HAP-1 (cell line): Measurements from ENCODE around the gene ARPP21.

Source experiments
- DNase-seq, 2 experiments: peaks; one replicate each; pipeline ENCODE4 v3.0.0-alpha.2; 2016 to 2020; ENCODE audit warnings: low spot score in 2 of 2
- H3K27me3 ChIP-seq: fragments of 250-450 bp; sonication (Bioruptor Pico); 2 replicates; pipeline ENCODE4 v1.5.1; 2020; ENCODE audit warnings: low read depth, mild to moderate bottlenecking, moderate library complexity
- H3K36me3 ChIP-seq: fragments of 250-450 bp; sonication (Bioruptor Pico); replicated peaks from 2 replicates; pipeline ENCODE4 v1.5.1; 2020; ENCODE audit warnings: mild to moderate bottlenecking
- H3K4me1 ChIP-seq: fragments of 250-450 bp; sonication (Bioruptor Pico); 2 replicates; pipeline ENCODE4 v1.5.1; 2020; ENCODE audit warnings: mild to moderate bottlenecking
- H3K4me3 ChIP-seq: fragments of 250-450 bp; sonication (Bioruptor Pico); 2 replicates; pipeline ENCODE4 v1.5.1; 2020; ENCODE audit warnings: mild to moderate bottlenecking, moderate library complexity
- H3K9me3 ChIP-seq: fragments of 250-450 bp; sonication (Bioruptor Pico); 2 replicates; pipeline ENCODE4 v1.5.1; 2020; ENCODE audit warnings: mild to moderate bottlenecking, moderate library complexity
- in situ Hi-C: fragments of 300-500 bp; cut with MboI; formaldehyde crosslinking; loops from 3 replicates; pipeline ENCODE4 v1.14.3; 2020; ENCODE audit warnings: low sequenced_read_pairs, inconsistent platforms, mixed read lengths

Gene ARPP21

DNA sequence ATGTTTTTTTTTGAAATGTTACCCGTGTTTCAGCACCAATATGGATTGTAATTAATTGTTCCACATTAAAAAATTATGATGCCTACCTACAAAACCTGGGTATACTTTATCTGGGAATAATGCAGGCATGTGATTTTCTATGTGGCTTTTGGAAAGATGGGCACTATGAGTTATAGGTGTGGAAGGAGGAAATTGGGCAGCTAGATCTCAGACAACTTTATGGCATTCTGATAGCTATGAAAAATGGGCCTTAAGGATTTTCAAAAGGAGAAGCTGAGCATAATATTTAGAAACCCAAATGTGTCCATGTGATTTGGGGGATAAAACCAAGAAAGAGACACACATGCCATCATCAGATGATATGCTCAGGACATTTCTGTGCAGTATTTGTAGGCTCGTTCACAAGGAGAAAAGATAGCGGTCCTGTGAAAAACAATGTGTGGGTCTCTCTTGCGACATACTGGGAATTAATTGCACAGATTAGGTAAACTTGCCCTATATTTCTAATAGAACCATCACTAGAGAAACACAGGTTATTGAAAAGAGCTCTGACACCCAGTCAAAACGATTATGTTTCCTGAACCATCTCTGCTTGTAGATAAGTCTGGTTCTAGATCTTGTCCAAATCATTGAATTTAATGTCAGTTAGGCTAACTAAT is 35.3 kb downstream of the ARPP21 start:
- H3K4me1 ChIP-seq: no peaks in the 10 kb centered on the region
- no peak overlapping the region for H3K4me3 ChIP-seq
- H3K9me3 ChIP-seq: no peaks in the 10 kb centered on the region
- peaks cover 6% of the 10 kb centered on the region; the same call in 1 of the 2 replicates for H3K27me3 ChIP-seq
- DNase-seq: no peak
- in situ Hi-C loops: no loop called here
- no peaks in the 10 kb centered on the region for H3K36me3 ChIP-seq

DNA sequence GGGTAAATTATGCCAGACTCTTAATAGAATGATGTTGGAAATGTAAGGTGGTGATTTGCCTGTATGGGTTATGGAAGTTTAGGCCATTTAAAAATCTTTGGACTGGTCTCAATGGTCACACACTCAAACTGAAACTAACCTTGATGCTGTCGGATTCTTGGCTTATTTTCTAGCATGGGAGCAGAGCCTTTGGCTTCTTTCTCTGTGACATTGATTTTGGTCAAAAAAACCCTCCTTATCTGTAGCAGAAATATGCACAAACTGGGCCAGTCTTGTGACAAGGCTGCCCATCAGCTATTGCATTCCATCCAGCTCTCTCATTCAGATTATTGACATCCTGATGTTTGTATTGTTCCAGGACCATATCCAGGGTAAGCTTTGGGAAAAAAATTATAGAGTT is 35.9 kb downstream of the ARPP21 start:
- DNase-seq: no peak
- Histone ChIP-seq H3K36me3 (no peaks in the 10 kb centered on the region), H3K4me3 (no peak overlapping the region), H3K27me3 (peaks cover 10% of the 10 kb centered on the region), H3K9me3 (no peaks in the 10 kb centered on the region), H3K4me1 (no peaks in the 10 kb centered on the region)
- in situ Hi-C loops: no loop called here

DNA sequence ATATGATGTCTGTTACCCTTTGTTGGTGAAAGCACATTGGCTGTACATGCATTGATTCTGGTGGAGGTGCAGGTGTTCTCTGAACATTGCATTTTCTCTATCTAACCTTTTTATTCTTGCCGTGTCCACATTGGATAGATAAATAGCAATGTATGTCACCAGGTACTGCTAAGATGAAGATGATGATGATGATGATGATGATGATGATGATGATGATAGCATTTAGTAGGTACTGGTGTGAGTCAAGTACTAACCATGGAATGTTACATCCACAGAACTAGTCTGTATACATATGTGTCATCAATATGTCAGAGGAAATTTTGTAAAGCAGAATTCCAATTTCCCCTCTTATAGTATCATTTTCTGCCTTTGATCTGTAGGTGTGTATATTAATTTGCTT is 36.3 kb downstream of the ARPP21 start:
- Histone ChIP-seq H3K9me3 (no peaks in the 10 kb centered on the region), H3K4me3 (no peak overlapping the region), H3K36me3 (no peaks in the 10 kb centered on the region), H3K27me3 (peaks cover 13% of the 10 kb centered on the region), H3K4me1 (no peaks in the 10 kb centered on the region)
- no peak for DNase-seq
- in situ Hi-C loops: no loop called here

GRCh38 chr3:35677797-35678196 is 38.5 kb downstream of the ARPP21 start:
- Histone ChIP-seq H3K36me3 (no peaks in the 10 kb centered on the region), H3K4me1 (no peaks in the 10 kb centered on the region), H3K4me3 (no peak overlapping the region), H3K27me3 (peaks cover 19% of the 10 kb centered on the region), H3K9me3 (no peaks in the 10 kb centered on the region)
- in situ Hi-C loops: no loop called here
- no peak for DNase-seq

DNA sequence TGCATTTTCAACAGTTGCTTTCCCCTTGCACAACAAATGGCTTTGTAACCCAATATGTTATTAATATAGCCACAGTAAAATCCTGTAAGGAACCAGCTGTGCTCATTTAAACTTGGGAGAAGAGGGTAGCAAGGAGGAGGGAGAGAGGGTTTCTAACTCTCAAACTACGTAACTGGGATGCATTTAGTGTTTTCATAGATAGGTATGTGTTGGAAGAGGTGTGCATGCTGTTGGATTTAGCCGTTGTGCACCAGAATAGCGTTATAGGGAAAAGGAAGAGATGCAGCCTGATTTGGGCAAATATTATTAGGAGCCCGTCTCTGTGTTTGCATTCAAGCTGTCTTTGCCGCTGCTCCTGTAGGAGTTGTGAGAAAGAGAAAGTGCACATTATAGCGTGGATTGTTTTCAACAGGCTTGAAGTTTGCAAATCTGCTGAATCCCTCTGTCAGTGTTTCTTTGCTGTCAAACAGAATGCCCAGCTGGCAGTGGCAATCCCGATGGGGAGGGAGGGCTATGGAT is 39.4 kb downstream of the ARPP21 start:
- H3K4me3 ChIP-seq: no peak overlapping the region
- in situ Hi-C loops: no loop called here
- H3K27me3 ChIP-seq: peaks cover 25% of the 10 kb centered on the region
- H3K4me1 ChIP-seq: no peaks in the 10 kb centered on the region
- no peaks in the 10 kb centered on the region for H3K9me3 ChIP-seq
- no peaks in the 10 kb centered on the region for H3K36me3 ChIP-seq
- no peak for DNase-seq

GRCh38 chr3:35679409-35680080 is 40.2 kb downstream of the ARPP21 start:
- H3K36me3 ChIP-seq: no peaks in the 10 kb centered on the region
- H3K27me3 ChIP-seq: peaks cover 31% of the 10 kb centered on the region
- DNase-seq: no peak
- H3K4me3 ChIP-seq: no peak overlapping the region
- in situ Hi-C loops: no loop called here
- H3K4me1 ChIP-seq: no peaks in the 10 kb centered on the region
- no peaks in the 10 kb centered on the region for H3K9me3 ChIP-seq

GRCh38 chr3:35680866-35681650 is 41.7 kb downstream of the ARPP21 start:
- H3K36me3 ChIP-seq: no peaks in the 10 kb centered on the region

DNA sequence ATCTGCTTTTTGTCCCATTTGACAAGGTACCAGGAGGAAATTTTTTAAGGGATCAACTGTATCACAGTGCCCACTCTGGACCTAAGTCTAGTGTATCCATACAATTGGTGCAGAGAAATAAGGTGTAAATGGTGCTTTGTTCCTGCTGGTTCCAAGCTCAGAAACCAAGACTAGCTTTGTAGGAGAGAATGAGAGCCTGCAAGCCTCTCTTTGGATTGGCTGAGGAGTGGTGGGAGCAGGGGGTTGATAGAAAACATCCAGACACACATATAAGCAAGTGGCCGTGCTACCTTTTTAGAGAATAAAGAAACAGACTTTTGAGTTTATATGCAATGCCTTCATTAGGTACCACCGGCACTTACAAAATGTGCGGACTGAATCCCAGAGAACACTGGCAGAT is 45.8 kb downstream of the ARPP21 start:
- Histone ChIP-seq H3K4me1 (no peaks in the 10 kb centered on the region), H3K9me3 (no peaks in the 10 kb centered on the region), H3K27me3 (peaks cover 23% of the 10 kb centered on the region), H3K4me3 (no peak overlapping the region), H3K36me3 (no peaks in the 10 kb centered on the region)
- no peak for DNase-seq
- in situ Hi-C loops: no loop called here

More at GRCh38 chr3:35680866-35681650, 41.7 kb downstream of the ARPP21 start:
- H3K4me1 ChIP-seq: no peaks in the 10 kb centered on the region
- in situ Hi-C loops: no loop called here
- peaks cover 33% of the 10 kb centered on the region for H3K27me3 ChIP-seq
- DNase-seq: no peak
- no peak overlapping the region for H3K4me3 ChIP-seq
- no peaks in the 10 kb centered on the region for H3K9me3 ChIP-seq

- Histone ChIP-seq H3K4me3 (no peak overlapping the region), H3K4me1 (no peaks in the 10 kb centered on the region), H3K27me3 (peaks cover 15% of the 10 kb centered on the region), H3K9me3 (no peaks in the 10 kb centered on the region), H3K36me3 (no peaks in the 10 kb centered on the region)
- in situ Hi-C loops: no loop called here
- no peak for DNase-seq
Observed at GRCh38 chr3:35688826-35689225, 49.5 kb downstream of the ARPP21 start.

GRCh38 chr3:35690271-35690670 is 50.9 kb downstream of the ARPP21 start:
- no peaks in the 10 kb centered on the region for H3K9me3 ChIP-seq

DNA sequence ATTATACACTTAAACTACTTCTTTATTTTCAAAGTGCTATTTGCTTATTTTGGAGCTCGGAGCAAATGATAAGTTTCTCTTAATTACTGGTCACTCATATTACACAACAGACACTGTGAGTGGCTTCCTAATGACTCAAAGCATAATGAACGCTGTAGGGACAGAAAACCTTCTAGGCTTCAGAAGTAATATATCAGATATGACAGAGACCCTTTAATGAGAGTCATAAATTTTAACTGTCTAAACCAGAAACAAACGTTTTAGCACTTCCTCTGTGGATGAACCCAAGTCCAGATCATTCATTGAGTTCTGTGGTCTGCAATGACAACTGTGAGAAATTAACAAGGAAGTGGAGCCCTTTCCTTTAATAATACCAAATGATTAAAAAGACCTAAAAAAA is 66.6 kb downstream of the ARPP21 start:
- Histone ChIP-seq H3K4me1 (no peaks in the 10 kb centered on the region), H3K27me3 (peaks cover 6% of the 10 kb centered on the region; the same call in 1 of the 2 replicates), H3K36me3 (no peaks in the 10 kb centered on the region), H3K4me3 (no peak overlapping the region), H3K9me3 (no peaks in the 10 kb centered on the region)
- in situ Hi-C loops: no loop called here
- DNase-seq: no peak

More at GRCh38 chr3:35690271-35690670, 50.9 kb downstream of the ARPP21 start:
- in situ Hi-C loops: no loop called here
- no peak for DNase-seq
- H3K4me3 ChIP-seq: no peak overlapping the region
- peaks cover 8% of the 10 kb centered on the region for H3K27me3 ChIP-seq
- no peaks in the 10 kb centered on the region for H3K4me1 ChIP-seq
- no peaks in the 10 kb centered on the region for H3K36me3 ChIP-seq

- Histone ChIP-seq H3K36me3 (no peaks in the 10 kb centered on the region), H3K4me1 (no peaks in the 10 kb centered on the region), H3K27me3 (peaks cover 12% of the 10 kb centered on the region), H3K4me3 (no peak overlapping the region), H3K9me3 (no peaks in the 10 kb centered on the region)
- in situ Hi-C loops: no loop called here
- no peak for DNase-seq
Observed at GRCh38 chr3:35707904-35708303, 68.6 kb downstream of the ARPP21 start.

- H3K36me3 ChIP-seq: no peaks in the 10 kb centered on the region
- no peak overlapping the region for H3K4me3 ChIP-seq
- peaks cover 12% of the 10 kb centered on the region for H3K27me3 ChIP-seq
- in situ Hi-C loops: no loop called here
- no peak for DNase-seq
- H3K4me1 ChIP-seq: no peaks in the 10 kb centered on the region
- H3K9me3 ChIP-seq: no peaks in the 10 kb centered on the region
Observed at GRCh38 chr3:35708394-35709271, 69.3 kb downstream of the ARPP21 start.
